HG03280 (cell line): ENCODE results near the gene RNF123.
A peak's percentile ranks its signal among the peaks of the same experiment; 100 is the strongest.
"Not testable (repeated sequence)": the region's sequence is repeated elsewhere in the genome, so short reads cannot be mapped to it uniquely, and the experiment has no call there.

ENCODE experiments used
- ATAC-seq: cut with Tn5 transposase; IDR thresholded peaks from one replicate; pipeline ENCODE4 v1.9.1; 2021; ENCODE audit warnings: mild to moderate bottlenecking, moderate library complexity; ENCODE audit not compliant: unreplicated experiment

Gene RNF123

GRCh38 chr3:49675912-49676311, 13.4 kb upstream of the RNF123 start:
- ATAC-seq = no peak

GRCh38 chr3:49680493-49681231, 8.7 kb upstream of the RNF123 start:
- ATAC-seq = no peak

GRCh38 chr3:49681232-49681522, 8.2 kb upstream of the RNF123 start:
- ATAC-seq = no peak

GRCh38 chr3:49681543-49681942, 7.8 kb upstream of the RNF123 start:
- no peak for ATAC-seq

GRCh38 chr3:49683162-49683561, 6.2 kb upstream of the RNF123 start:
- ATAC-seq = no peak

GRCh38 chr3:49684453-49684852, 4.9 kb upstream of the RNF123 start:
- not testable (repeated sequence) for ATAC-seq

DNA sequence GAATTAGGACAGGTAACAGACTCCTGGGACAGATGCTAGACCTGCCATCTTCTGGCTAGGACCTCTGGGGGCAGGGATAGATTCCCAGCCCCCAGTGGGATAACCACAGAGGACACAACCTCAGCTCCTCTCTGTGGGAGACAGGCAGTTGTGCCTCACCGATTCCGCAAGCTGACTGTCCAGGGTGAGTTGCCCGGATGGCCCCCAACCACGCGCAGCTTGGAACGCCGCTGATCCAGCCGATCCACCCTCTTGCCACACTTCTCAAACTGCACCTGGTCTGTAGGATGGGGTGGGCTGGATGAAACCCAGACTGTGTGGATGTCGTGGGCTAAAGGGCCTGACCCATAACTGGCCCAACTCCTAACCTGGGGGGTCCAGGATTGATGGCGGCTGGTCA, 4.3 kb upstream of the RNF123 start:
- ATAC-seq = not testable (repeated sequence)

GRCh38 chr3:49685846-49686245, 3.5 kb upstream of the RNF123 start:
- ATAC-seq = not testable (repeated sequence)

DNA sequence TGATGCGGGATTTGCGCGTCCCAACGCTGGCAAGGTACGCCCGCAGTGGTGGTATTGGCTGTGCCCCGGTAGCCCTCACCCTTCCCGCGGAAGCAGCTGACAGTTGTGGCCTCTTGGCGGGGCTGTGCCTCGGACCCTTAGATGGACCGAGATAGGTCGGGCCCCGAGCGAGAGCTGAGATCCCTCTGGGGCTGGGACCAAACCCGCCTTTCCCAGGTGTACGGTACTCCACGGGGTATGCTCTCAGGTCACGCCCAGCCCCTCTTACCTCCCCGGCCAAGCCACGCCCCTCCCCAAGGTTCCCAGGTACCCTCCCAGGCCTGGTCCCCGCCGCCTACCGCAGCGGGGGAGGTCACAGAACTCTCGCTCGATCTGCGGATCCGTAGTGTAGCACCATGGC, 3.0 kb upstream of the RNF123 start:
- not testable (repeated sequence) for ATAC-seq

DNA sequence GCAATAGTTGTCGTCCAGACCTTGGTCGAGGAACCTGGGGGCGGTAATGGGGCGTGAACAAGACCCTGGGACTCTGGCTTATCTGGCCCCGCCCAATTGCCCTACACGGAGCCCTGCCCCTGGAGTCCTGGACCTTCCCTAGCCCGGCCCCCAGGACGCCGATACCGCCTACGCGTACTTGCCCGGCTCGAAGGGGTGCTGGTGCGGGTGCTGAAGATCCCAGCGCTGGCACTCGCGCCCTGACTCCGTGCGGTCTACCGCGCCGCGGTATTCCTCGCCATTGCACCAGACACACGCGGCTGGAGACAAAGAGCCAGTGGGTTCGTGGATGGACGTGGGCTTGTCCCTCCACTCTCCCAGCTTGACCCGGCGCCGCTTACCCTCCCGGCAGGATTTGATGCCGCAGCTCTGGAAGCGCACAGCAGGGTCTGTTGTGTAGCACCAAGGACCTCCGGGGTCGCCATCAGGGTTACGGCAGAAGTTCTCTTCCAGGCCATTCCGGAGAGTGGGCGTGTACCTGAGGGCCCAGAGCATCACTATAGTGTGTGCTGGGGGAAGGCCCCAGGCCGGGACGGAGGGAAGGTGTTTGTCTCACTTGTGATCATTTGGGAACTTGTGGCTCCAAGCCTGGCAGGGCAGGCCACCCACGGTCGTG, 2.5 kb upstream of the RNF123 start:
- ATAC-seq = not testable (repeated sequence)

GRCh38 chr3:49687424-49687795, 1.9 kb upstream of the RNF123 start:
- not testable (repeated sequence) for ATAC-seq

DNA sequence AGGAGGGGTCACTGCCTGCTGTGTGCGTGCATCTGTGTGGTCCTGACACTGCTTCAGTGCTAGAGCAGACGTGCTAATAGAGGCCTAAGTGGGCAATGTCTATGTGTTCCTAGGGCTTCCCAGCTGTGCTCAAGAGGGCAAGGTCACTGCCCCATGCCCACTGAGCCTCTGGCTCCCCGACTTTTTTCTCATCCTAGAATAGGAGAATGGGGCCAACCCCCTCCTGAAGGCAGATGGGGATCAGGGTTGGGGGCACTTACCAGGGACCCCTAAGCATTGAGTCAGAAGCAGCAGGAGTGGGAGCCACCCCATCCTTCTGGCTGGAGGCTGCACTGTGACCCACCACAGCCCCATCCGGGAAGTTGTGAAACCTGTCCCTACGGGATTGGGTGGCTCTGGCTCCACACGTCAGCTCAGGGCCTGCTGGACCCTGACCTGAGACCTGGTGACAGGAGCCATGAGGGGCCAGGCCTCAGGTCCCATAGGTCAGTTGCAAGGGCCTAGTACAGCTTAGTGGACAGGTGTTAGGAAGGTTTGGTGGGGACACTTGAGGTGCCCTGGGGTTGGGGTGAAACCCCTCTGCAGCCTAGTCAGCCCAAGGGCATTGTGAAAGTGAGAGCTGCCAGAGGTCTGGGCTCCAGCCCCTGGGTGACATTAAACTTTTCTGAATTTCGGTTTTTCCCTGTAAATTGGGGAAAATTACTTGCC, 865 bp upstream of the RNF123 start:
- peak; percentile 11 for ATAC-seq

DNA sequence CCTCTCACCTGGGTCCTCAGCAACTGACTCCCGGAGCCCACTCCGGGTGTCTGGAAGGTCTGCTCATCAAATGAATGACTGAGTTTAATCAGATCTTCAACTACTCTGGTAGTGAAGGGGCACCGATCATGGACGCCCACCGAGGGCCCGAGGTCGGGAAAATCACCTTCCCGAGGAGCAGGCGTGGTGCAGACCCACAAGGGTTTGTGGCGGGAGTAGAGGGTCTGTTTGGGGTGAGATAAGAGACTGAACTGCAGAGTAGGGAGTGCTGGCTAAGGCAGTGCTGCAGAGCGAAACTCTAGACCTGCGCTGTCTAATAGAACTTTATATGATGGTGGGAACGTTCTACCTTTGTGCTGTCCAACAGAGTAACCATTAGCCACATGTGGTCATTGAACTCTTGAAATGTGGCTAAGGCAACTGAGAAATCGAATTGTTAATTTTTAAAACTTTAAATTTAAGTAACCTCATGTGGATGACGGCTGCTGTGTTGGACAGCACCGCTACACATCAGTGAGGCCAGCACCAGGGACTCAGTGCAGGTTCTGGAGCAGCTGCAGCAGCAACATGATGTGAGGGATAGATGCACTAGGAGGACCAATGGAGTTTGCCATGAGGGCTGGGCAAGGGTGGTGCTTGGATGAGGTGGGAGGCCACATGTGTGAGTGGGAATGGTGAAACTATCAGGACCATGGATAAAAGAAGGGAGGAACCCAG, 709 bp downstream of the RNF123 start:
- ATAC-seq = not testable (repeated sequence)

- ATAC-seq = not testable (repeated sequence)
These were observed 1.5 kb downstream of the RNF123 start for GRCh38 chr3:49690856-49691255.

GRCh38 chr3:49691481-49691880, 2.1 kb downstream of the RNF123 start:
- ATAC-seq = not testable (repeated sequence)

DNA sequence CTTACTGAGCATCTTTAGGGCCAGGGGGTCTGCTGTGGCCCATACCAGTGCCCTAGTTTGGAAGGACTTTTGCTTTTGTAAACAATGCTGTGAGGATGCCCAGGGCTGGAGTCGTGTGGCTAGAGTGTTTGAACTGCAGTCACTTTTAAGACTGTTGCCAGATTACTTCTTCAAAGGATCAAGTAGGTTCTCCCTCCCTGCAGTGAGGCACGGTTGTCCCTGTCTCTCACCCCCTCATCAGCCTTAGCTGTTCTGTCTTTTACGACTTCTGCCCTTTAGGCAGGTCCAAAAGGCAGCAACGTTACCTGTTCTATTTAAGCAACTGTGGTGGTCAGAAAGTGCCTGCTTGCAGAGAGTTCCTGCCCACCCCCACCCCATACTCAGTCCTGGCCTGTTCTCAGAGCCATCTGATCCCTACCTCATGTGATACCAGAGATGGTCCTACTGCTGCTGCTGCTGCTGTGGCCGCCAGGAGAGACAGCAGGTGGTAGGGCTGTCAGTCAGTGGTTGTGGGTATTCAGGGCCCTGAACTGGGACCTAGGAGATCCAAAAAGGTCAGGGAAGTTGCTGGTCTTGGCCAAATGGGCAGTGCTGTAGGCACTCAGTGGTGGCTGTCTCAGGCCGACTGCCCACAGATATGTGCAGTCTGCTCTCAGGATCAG, 5.2 kb downstream of the RNF123 start:
- ATAC-seq = not testable (repeated sequence)

GRCh38 chr3:49695350-49696015, 6.1 kb downstream of the RNF123 start:
- not testable (repeated sequence) for ATAC-seq

DNA sequence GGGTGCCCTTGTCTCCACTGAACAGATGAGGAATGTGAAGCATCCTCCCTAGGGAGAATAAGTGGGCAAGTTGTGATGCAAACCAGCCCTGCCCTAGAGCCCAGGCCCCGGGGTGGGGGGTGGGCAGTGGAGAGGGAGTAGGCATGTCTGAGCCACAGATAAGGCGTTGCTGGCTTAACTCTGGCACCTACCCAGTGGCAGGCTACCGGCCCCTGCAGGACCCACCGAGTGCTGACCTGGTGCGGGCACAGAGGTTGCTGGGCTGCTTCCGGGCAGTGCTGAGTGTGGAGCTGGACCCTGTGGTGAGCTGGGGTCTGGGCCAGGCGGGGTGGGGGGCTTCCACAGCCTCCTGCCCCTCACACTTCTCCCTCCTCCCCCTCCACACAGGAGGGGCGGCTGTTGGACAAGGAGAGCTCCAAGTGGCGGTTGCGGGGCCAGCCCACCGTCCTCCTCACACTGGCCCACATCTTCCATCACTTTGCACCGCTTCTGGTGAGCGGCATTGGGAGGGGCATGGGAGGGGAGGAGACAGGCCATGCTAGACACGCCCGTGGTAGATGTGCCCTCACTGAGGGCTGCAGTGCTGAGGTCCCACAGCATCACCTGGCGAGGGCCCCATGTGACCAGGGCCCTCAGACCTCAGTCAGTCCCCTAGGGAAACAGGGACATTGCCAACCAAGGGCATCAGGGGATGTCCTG, 10.1 kb downstream of the RNF123 start:
- ATAC-seq = no peak

- ATAC-seq = no peak
These were observed 10.7 kb downstream of the RNF123 start for GRCh38 chr3:49700014-49700413.
